GM12891 (cell line): ENCODE results near the gene TCF7L2.

Source experiments
- POLR2A ChIP-seq: IDR thresholded peaks from 2 replicates; pipeline ENCODE4 v1.6.1; 2011; ENCODE audit warnings: low read depth, low read length, control low read depth
- TAF1 ChIP-seq: IDR thresholded peaks from 2 replicates; pipeline ENCODE4 v1.6.1; 2011; ENCODE audit warnings: low read depth, low read length, control low read depth

DNA sequence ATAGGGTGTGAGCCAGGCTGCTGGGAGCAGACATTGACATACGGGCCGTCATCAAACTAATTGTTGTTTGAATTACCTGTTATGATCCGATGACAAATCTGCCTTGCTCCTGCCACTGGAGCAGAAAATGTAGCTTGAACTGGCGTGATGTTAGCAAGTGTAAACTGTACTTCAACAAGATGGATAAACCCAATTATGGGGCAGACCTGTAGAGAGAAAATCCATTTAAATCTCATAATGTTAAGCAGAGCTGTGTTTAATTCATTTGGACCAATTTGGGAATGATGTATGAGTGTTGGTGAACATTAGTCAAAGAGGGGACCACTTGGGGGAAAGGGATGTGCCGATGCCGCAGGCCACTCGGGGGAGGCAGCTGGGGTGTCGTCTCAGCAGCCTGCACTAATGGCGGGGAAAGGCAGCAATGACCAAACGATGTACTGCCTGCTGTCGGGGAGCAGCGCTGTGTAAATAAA is 27.4 kb downstream of the TCF7L2 start:
- no peak for TF ChIP-seq TAF1
- no peak for TF ChIP-seq POLR2A
